CD8-positive, alpha-beta memory T cell (primary cell): Measurements from ENCODE around the gene MIER3. TPM values are rescaled to one million over a fixed set of nuclear protein-coding genes. Genes with fewer than 3 reads are reported as not detected.
"Not testable (repeated sequence)": the region's sequence is repeated elsewhere in the genome, so short reads cannot be mapped to it uniquely, and the experiment has no call there.

Experiments
- CTCF ChIA-PET: fragments of 350-600 bp; sonication (Branson Sonifier 250); formaldehyde crosslinking; loops from one replicate; lab custom pipeline; 2021; ENCODE audit warnings: antibody characterized with exemption; lab: Charles Lee
- POLR2A ChIA-PET: fragments of 350-600 bp; sonication (Branson Sonifier 250); formaldehyde crosslinking; loops from one replicate; lab custom pipeline; 2021; ENCODE audit warnings: antibody characterized with exemption; lab: Charles Lee
- DNase-seq, 5 donors: peaks; one replicate each; pipeline versions ENCODE4 v3.0.0 to v3.0.0-alpha.2; 2020 to 2022; ENCODE audit warnings: mixed read lengths in 1 of 5
- H3K27ac ChIP-seq: one replicate; pipeline ENCODE4 v1.7.0; 2013; ENCODE audit warnings: low read depth, mild to moderate bottlenecking, low read length, moderate library complexity
- H3K27me3 ChIP-seq: 2 replicates; pipeline ENCODE4 v1.7.0; 2013; ENCODE audit warnings: low read length, mild to moderate bottlenecking; ENCODE audit not compliant: insufficient read depth, poor library complexity, severe bottlenecking
- H3K36me3 ChIP-seq: 2 replicates; pipeline ENCODE4 v1.7.0; 2013; ENCODE audit warnings: mild to moderate bottlenecking, low read length, moderate library complexity; ENCODE audit not compliant: insufficient read depth
- H3K4me1 ChIP-seq: 2 replicates; pipeline ENCODE4 v1.7.0; 2013; ENCODE audit warnings: mild to moderate bottlenecking, low read length, moderate library complexity; ENCODE audit not compliant: insufficient read depth
- H3K4me3 ChIP-seq: 2 replicates; pipeline ENCODE4 v1.7.0; 2013; ENCODE audit warnings: mild to moderate bottlenecking, low read length
- H3K9me3 ChIP-seq: 2 replicates; pipeline ENCODE4 v1.7.0; 2013; ENCODE audit warnings: mild to moderate bottlenecking, low read length
- H3K27ac Mint-ChIP-seq, 8 donors: one replicate each; pipeline ENCODE4 v1.8.0; 2020 to 2021; ENCODE audit warnings: mixed read lengths in 8 of 8, mild to moderate bottlenecking in 6 of 8, inconsistent platforms in 3 of 8, moderate library complexity in 3 of 8
- H3K27me3 Mint-ChIP-seq, 2 donors: one replicate each; pipeline ENCODE4 v1.8.0; 2020 to 2021; ENCODE audit warnings: mixed read lengths in 2 of 2, mild to moderate bottlenecking in 1 of 2, moderate library complexity in 1 of 2
- H3K36me3 Mint-ChIP-seq, 3 donors: one replicate each; pipeline ENCODE4 v1.8.0; 2020 to 2021; ENCODE audit warnings: mixed read lengths in 3 of 3, inconsistent platforms in 1 of 3, mild to moderate bottlenecking in 1 of 3
- H3K4me1 Mint-ChIP-seq, 3 donors: one replicate each; pipeline ENCODE4 v1.8.0; 2020 to 2021; ENCODE audit warnings: mixed read lengths in 3 of 3, inconsistent platforms in 1 of 3, mild to moderate bottlenecking in 1 of 3
- H3K4me3 Mint-ChIP-seq, 7 donors: one replicate each; pipeline ENCODE4 v1.8.0; 2020 to 2021; ENCODE audit warnings: mixed read lengths in 7 of 7, mild to moderate bottlenecking in 6 of 7, moderate library complexity in 4 of 7, inconsistent platforms in 2 of 7
- H3K9me3 Mint-ChIP-seq, 5 donors: one replicate each; pipeline ENCODE4 v1.8.0; 2020 to 2022; ENCODE audit warnings: mixed read lengths in 5 of 5, mild to moderate bottlenecking in 3 of 5, moderate library complexity in 2 of 5, inconsistent platforms in 1 of 5
- polyA plus RNA-seq: library from polyadenylated mRNA; unstranded; fragments of 300-500 nt; fragmentation: Illumina TruSeq; gene quantifications from one replicate; pipeline ENCODE4 v1.2.3, GENCODE V29; 2021
- total RNA-seq, 2 experiments: library from RNA; stranded (reverse); gene quantifications; one replicate each; pipeline ENCODE4 v1.2.3, GENCODE V29; 2021

Gene MIER3
- total and polyA plus RNA-seq, 3 experiments from 2014 or later, result 8.2 to 26.0 (median 23.6) TPM

GRCh38 chr5:56985936-56986625 is 34.2 kb upstream of the MIER3 start:
- Histone ChIP-seq H3K27me3 (no peaks in the 10 kb centered on the region), H3K9me3 (no peaks in the 10 kb centered on the region), H3K4me3 (no peak overlapping the region), H3K27ac (no peak overlapping the region), H3K4me1 (peaks cover 9% of the 10 kb centered on the region), H3K36me3 (no peaks in the 10 kb centered on the region)
- peaks cover 13 to 25% (median 16%) of the 10 kb centered on the region in 3 donors for H3K4me1 Mint-ChIP-seq
- H3K36me3 Mint-ChIP-seq, result no peaks in the 10 kb centered on the region
- H3K27ac Mint-ChIP-seq, result no peak overlapping the region
- ChIA-PET CTCF (no interaction called here), POLR2A (no interaction called here)
- no peaks in the 10 kb centered on the region for H3K9me3 Mint-ChIP-seq
- no peak overlapping the region for H3K4me3 Mint-ChIP-seq
- no peak for DNase-seq
- peaks cover 0 to 2% of the 10 kb centered on the region in 2 donors for H3K27me3 Mint-ChIP-seq

GRCh38 chr5:56984445-56984844 is 32.5 kb upstream of the MIER3 start:
- Histone ChIP-seq H3K36me3 (no peaks in the 10 kb centered on the region), H3K4me1 (peaks cover 9% of the 10 kb centered on the region), H3K4me3 (no peak overlapping the region), H3K27me3 (no peaks in the 10 kb centered on the region), H3K9me3 (no peaks in the 10 kb centered on the region), H3K27ac (no peak overlapping the region)
- H3K27me3 Mint-ChIP-seq, result peaks cover 0 to 2% of the 10 kb centered on the region in 2 donors
- peaks cover 13 to 25% (median 16%) of the 10 kb centered on the region in 3 donors for H3K4me1 Mint-ChIP-seq
- no peaks in the 10 kb centered on the region for H3K9me3 Mint-ChIP-seq
- H3K27ac Mint-ChIP-seq, result peak overlapping the region in 1 of 8 donors; percentile 51
- CTCF ChIA-PET, result no interaction called here
- H3K4me3 Mint-ChIP-seq, result peak overlapping the region in 1 of 7 donors; percentile 55
- H3K36me3 Mint-ChIP-seq, result no peaks in the 10 kb centered on the region
- POLR2A ChIA-PET, result no interaction called here
- no peak for DNase-seq

GRCh38 chr5:56983593-56984361 is 31.9 kb upstream of the MIER3 start:
- H3K27me3 Mint-ChIP-seq, result peaks cover 0 to 2% of the 10 kb centered on the region in 2 donors
- Histone ChIP-seq H3K4me1 (peaks cover 9% of the 10 kb centered on the region), H3K36me3 (no peaks in the 10 kb centered on the region), H3K9me3 (no peaks in the 10 kb centered on the region), H3K4me3 (no peak overlapping the region), H3K27ac (no peak overlapping the region), H3K27me3 (no peaks in the 10 kb centered on the region)
- peaks cover 13 to 25% (median 16%) of the 10 kb centered on the region in 3 donors for H3K4me1 Mint-ChIP-seq
- H3K4me3 Mint-ChIP-seq, result no peak overlapping the region
- ChIA-PET CTCF (no interaction called here), POLR2A (no interaction called here)
- H3K36me3 Mint-ChIP-seq, result no peaks in the 10 kb centered on the region
- no peak for DNase-seq
- H3K27ac Mint-ChIP-seq, result peak overlapping the region in 1 of 8 donors; percentile 51
- no peaks in the 10 kb centered on the region for H3K9me3 Mint-ChIP-seq

- Mint-ChIP-seq H3K4me3 (no peak overlapping the region), H3K36me3 (no peaks in the 10 kb centered on the region), H3K27ac (no peak overlapping the region), H3K4me1 (peaks cover 13 to 25% (median 16%) of the 10 kb centered on the region in 3 donors), H3K27me3 (peaks cover 0 to 2% of the 10 kb centered on the region in 2 donors), H3K9me3 (no peaks in the 10 kb centered on the region)
- H3K27ac ChIP-seq, result no peak overlapping the region
- no peak overlapping the region for H3K4me3 ChIP-seq
- DNase-seq, result no peak
- no peaks in the 10 kb centered on the region for H3K36me3 ChIP-seq
- H3K27me3 ChIP-seq, result no peaks in the 10 kb centered on the region
- CTCF ChIA-PET, result no interaction called here
- H3K9me3 ChIP-seq, result no peaks in the 10 kb centered on the region
- H3K4me1 ChIP-seq, result peaks cover 9% of the 10 kb centered on the region
- POLR2A ChIA-PET, result interaction anchor here (0.6 kb wide), 1 partner anchor 9 kb away, joined by 3 read pairs; no protein-coding TSS in a partner anchor
These were observed 29.8 kb upstream of the MIER3 start for GRCh38 chr5:56981548-56982315.

GRCh38 chr5:56979968-56980367 is 28.0 kb upstream of the MIER3 start:
- no peak overlapping the region for H3K27ac ChIP-seq
- no peak overlapping the region for H3K4me3 ChIP-seq
- ChIA-PET CTCF (no interaction called here), POLR2A (no interaction called here)
- Mint-ChIP-seq H3K9me3 (no peaks in the 10 kb centered on the region), H3K27me3 (peaks cover 2 to 5% of the 10 kb centered on the region in 2 donors), H3K4me1 (peaks cover 10 to 17% (median 16%) of the 10 kb centered on the region in 3 donors), H3K4me3 (no peak overlapping the region), H3K36me3 (no peaks in the 10 kb centered on the region), H3K27ac (no peak overlapping the region)
- H3K9me3 ChIP-seq, result no peaks in the 10 kb centered on the region
- H3K36me3 ChIP-seq, result no peaks in the 10 kb centered on the region
- peaks cover 9% of the 10 kb centered on the region for H3K4me1 ChIP-seq
- no peak for DNase-seq
- no peaks in the 10 kb centered on the region for H3K27me3 ChIP-seq

GRCh38 chr5:56979526-56979925 is 27.6 kb upstream of the MIER3 start:
- H3K4me3 ChIP-seq, H3K36me3 Mint-ChIP-seq, H3K36me3 ChIP-seq, H3K4me1 ChIP-seq, CTCF ChIA-PET, H3K4me3 Mint-ChIP-seq, H3K9me3 Mint-ChIP-seq, DNase-seq, H3K27me3 Mint-ChIP-seq, H3K27me3 ChIP-seq, H3K27ac Mint-ChIP-seq, H3K27ac ChIP-seq, H3K9me3 ChIP-seq: not testable (repeated sequence)
- POLR2A ChIA-PET, result interaction anchor here (0.6 kb wide), 1 partner anchor 8 kb away, joined by 6 read pairs; no protein-coding TSS in a partner anchor
- peaks cover 8 to 14% (median 13%) of the 10 kb centered on the region in 3 donors for H3K4me1 Mint-ChIP-seq

GRCh38 chr5:56977822-56978221 is 25.9 kb upstream of the MIER3 start:
- Mint-ChIP-seq H3K36me3 (no peaks in the 10 kb centered on the region), H3K4me3 (no peak overlapping the region), H3K9me3 (no peaks in the 10 kb centered on the region), H3K27me3 (peaks cover 5 to 12% of the 10 kb centered on the region in 2 donors), H3K4me1 (no peaks in the 10 kb centered on the region), H3K27ac (peak overlapping the region in 1 of 8 donors; percentile 96)
- Histone ChIP-seq H3K27me3 (no peaks in the 10 kb centered on the region), H3K9me3 (no peaks in the 10 kb centered on the region), H3K4me1 (no peaks in the 10 kb centered on the region), H3K27ac (no peak overlapping the region), H3K4me3 (no peak overlapping the region), H3K36me3 (no peaks in the 10 kb centered on the region)
- ChIA-PET POLR2A (no interaction called here), CTCF (no interaction called here)
- DNase-seq, result no peak
